Right atrium auricular region (tissue), 2 donors: ENCODE results near the gene BANF1. TPM values are rescaled to one million over a fixed set of nuclear protein-coding genes. Genes with fewer than 3 reads are reported as not detected.
"Not testable (repeated sequence)": the region's sequence is repeated elsewhere in the genome, so short reads cannot be mapped to it uniquely, and the experiment has no call there.

Experiments
- DNase-seq: peaks from one replicate; pipeline ENCODE4 v3.0.0-alpha.2; 2019; ENCODE audit warnings: low spot score
- H3K27ac ChIP-seq, 2 donors: fragments of 200-600 bp; sonication (generic); 1 replicate in 1 of 2; 2 replicates in 1 of 2; pipeline ENCODE4 v1.5.1; 2016 to 2019
- H3K27me3 ChIP-seq, 2 donors: fragments of 200-600 bp; sonication (generic); one replicate each; pipeline versions ENCODE4 v1.5.1 to v1.6.0; 2017 to 2019
- H3K36me3 ChIP-seq: fragments of 200-600 bp; sonication (generic); one replicate; pipeline ENCODE4 v1.5.1; 2016
- H3K4me1 ChIP-seq, 2 donors: fragments of 200-600 bp; sonication (generic); one replicate each; pipeline versions ENCODE4 v1.5.1 to v1.6.0; 2017 to 2019
- H3K4me3 ChIP-seq, 2 donors: fragments of 200-600 bp; sonication (generic); 1 replicate in 1 of 2; 2 replicates in 1 of 2; pipeline ENCODE4 v1.5.1; 2017 to 2019; ENCODE audit warnings: mild to moderate bottlenecking in 1 of 2, moderate library complexity in 1 of 2
- H3K9me3 ChIP-seq, 2 donors: fragments of 200-600 bp; sonication (generic); one replicate each; pipeline ENCODE4 v1.5.1; 2019
- total RNA-seq, 2 donors: library from RNA; depleted of rRNA; stranded (reverse); fragments of >200 nt; gene quantifications; one replicate each; pipeline ENCODE4 v1.1.0, GENCODE V29; 2016
- TF ChIP-seq, protein P1 (sequence below), 2 donors: fragments of 200-600 bp; sonication (generic); IDR thresholded peaks; one replicate each; pipeline ENCODE4 v1.5.1; 2019; ENCODE audit warnings: antibody characterized with exemption in 2 of 2

Gene BANF1
- total RNA-seq, 2 donors from 2014 or later = 66.6 to 85.5 TPM

GRCh38 chr11:66020212-66020611 is 17.9 kb downstream of the BANF1 start:
- Histone ChIP-seq H3K9me3 (no peaks in the 10 kb centered on the region), H3K27ac (no peak overlapping the region), H3K4me1 (peaks cover 0 to 29% of the 10 kb centered on the region in 2 donors), H3K4me3 (no peak overlapping the region), H3K27me3 (no peaks in the 10 kb centered on the region), H3K36me3 (no peaks in the 10 kb centered on the region)
- TF ChIP-seq, protein P1, sequence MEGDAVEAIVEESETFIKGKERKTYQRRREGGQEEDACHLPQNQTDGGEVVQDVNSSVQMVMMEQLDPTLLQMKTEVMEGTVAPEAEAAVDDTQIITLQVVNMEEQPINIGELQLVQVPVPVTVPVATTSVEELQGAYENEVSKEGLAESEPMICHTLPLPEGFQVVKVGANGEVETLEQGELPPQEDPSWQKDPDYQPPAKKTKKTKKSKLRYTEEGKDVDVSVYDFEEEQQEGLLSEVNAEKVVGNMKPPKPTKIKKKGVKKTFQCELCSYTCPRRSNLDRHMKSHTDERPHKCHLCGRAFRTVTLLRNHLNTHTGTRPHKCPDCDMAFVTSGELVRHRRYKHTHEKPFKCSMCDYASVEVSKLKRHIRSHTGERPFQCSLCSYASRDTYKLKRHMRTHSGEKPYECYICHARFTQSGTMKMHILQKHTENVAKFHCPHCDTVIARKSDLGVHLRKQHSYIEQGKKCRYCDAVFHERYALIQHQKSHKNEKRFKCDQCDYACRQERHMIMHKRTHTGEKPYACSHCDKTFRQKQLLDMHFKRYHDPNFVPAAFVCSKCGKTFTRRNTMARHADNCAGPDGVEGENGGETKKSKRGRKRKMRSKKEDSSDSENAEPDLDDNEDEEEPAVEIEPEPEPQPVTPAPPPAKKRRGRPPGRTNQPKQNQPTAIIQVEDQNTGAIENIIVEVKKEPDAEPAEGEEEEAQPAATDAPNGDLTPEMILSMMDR (IDR thresholded peaks at IDR 0.05) = no peak
- DNase-seq = no peak

DNA sequence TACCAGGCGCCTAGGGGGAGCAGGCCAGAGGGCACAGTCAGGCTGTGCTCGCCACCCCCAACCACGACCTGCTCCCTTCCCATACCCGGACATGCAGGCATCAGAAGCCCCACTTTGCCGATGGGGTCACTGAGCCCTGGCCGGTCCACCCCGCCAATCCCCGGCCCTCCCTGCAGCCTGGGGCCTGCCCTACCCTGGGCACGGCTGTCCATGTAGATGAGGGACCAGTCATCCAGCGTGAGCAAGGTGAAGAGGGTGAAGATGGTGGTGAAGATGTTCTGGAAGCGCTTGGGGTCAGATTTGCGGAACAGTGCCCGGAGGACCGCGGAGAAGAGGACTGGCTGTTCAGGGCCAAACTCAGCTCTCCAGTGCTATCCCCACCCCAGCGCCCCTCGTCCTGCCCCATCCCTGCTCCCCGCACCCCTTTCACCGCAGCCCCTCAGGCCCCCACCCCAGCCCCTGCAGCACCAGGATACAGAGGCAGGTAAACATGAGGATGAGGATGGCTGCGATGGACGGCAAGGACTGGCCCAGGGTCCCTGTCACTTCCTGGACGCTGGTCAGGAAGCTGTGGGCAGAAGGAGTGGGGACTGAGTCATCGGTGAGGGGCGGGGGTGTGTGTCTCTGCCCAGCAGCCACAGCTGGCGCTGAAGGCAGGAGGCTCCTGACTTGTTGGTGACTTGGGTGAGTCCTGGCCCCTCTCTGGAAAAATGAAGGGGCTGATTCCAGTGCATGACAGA is 18.5 kb downstream of the BANF1 start:
- H3K4me3 ChIP-seq = no peak overlapping the region
- no peaks in the 10 kb centered on the region for H3K9me3 ChIP-seq
- H3K36me3 ChIP-seq = no peaks in the 10 kb centered on the region
- DNase-seq = no peak
- no peaks in the 10 kb centered on the region for H3K27me3 ChIP-seq
- H3K27ac ChIP-seq = no peak overlapping the region
- TF ChIP-seq, protein P1 (IDR thresholded peaks at IDR 0.05) = no peak
- H3K4me1 ChIP-seq = peaks cover 0 to 24% of the 10 kb centered on the region in 2 donors

- Histone ChIP-seq H3K27me3 (no peaks in the 10 kb centered on the region), H3K4me3 (peak overlapping the region in 1 of 2 donors; percentile 17), H3K4me1 (peaks cover 0 to 16% of the 10 kb centered on the region in 2 donors), H3K9me3 (no peaks in the 10 kb centered on the region), H3K36me3 (no peaks in the 10 kb centered on the region), H3K27ac (no peak overlapping the region)
- TF ChIP-seq, protein P1 (IDR thresholded peaks at IDR 0.05) = peak; percentile 93 to 97
- DNase-seq = peak; percentile 68
Observed at GRCh38 chr11:66022401-66023185, 20.3 kb downstream of the BANF1 start.

DNA sequence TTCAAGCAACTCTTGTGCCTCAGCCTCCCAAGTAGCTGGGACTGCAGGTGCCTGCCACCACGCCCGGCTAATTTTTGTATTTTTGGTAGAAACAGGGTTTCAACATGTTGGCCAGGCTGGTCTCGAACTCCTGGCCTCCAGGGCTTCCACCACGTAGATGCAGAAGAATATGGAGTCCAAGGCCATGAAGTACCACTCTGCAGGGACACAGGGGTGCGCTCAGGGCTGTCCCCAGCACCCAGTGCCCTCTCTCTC is 20.8 kb downstream of the BANF1 start:
- H3K27ac ChIP-seq = not testable (repeated sequence)

GRCh38 chr11:66026017-66026529 is 23.8 kb downstream of the BANF1 start, which contains the start of gene CATSPER1:
Gene CATSPER1, minus strand, starts transcription at chr11:66026479. Its CDS starts 100 bp downstream, at chr11:66026379.
- no peak within 1 kb of the TSS for H3K4me3 ChIP-seq
- TF ChIP-seq, protein P1 (IDR thresholded peaks at IDR 0.05) = no peak
- H3K27ac ChIP-seq = no peak within 1 kb of the TSS
- H3K4me1 ChIP-seq = peaks cover 0 to 13% of the 10 kb centered on the region in 2 donors
- H3K27me3 ChIP-seq = no peaks in the 10 kb centered on the region
- no peaks in the 10 kb centered on the region for H3K9me3 ChIP-seq
- DNase-seq = no peak
- H3K36me3 ChIP-seq = no peaks in the 10 kb centered on the region

More for the DNA sequence above, 20.8 kb downstream of the BANF1 start:
- peaks cover 0 to 16% of the 10 kb centered on the region in 2 donors for H3K4me1 ChIP-seq
- not testable (repeated sequence) for DNase-seq, H3K4me3 ChIP-seq, H3K27me3 ChIP-seq, H3K9me3 ChIP-seq, H3K36me3 ChIP-seq
